Right forelimb (tissue), 1 donor: Measurements from ENCODE around the gene SLC38A10.

Experiments used
- DNase-seq: peaks from one replicate; pipeline ENCODE4 v3.0.0-alpha.2; 2018

SLC38A10 gene

DNA sequence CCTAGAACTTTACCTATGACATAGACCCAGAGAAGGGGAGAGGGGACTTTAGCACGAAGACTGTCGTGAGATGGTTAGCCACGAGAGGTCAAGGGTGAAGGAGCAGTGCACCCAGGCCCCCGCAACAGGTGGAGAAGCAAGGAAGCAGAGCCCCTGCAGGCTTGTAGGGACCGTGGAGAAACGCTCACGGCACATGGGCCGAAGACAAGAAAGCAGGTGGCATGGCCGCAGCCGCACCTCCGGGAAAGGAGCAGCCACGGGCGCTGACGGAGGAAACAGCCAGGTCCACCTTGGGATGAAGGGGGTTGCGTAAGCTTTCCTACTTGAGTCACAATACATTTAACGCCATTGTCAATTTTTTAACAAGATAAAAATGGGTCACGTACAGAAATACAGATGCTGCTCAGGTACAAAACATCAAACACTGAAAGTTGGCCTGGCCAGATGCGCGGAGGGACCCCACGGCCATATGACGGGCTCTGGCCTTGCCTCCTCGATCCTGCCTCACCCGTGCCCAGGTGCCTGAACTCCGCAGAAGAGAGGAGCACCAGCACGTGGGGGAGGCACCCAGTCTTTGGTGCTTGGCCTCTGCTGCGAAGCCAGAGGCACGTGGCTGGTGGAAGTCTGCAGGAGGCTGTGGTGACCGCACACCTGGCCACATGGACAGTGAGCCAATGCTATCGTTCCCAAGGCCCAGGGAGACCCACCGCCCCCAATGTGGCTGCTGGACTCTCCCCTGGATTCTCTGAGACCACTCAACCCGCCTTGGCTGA, 21.2 kb downstream of the SLC38A10 start:
- DNase-seq = no peak

GRCh38 chr17:81272616-81273015, 22.5 kb downstream of the SLC38A10 start:
- no peak for DNase-seq

- DNase-seq = no peak
Observed at GRCh38 chr17:81271226-81271625, 23.9 kb downstream of the SLC38A10 start.

DNA sequence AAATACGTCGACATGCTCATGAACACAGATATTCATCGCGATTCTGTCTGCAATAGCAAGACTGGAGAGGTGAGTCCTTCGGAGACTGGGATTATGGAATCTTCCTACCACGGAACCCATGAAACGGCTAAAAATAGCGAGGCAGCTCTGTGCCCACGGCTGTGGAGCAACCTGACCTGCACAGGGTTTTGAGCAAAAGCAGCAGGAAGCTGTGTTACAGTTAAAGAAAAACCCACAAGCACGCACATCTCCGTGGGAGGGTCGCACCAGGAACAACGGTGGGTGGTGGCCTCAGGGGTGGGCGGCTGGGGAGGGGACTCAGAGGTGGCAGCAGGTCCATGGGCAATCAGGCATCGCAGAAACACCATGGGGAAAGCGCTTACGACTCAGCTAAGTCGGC, 24.8 kb downstream of the SLC38A10 start:
- no peak for DNase-seq

DNA sequence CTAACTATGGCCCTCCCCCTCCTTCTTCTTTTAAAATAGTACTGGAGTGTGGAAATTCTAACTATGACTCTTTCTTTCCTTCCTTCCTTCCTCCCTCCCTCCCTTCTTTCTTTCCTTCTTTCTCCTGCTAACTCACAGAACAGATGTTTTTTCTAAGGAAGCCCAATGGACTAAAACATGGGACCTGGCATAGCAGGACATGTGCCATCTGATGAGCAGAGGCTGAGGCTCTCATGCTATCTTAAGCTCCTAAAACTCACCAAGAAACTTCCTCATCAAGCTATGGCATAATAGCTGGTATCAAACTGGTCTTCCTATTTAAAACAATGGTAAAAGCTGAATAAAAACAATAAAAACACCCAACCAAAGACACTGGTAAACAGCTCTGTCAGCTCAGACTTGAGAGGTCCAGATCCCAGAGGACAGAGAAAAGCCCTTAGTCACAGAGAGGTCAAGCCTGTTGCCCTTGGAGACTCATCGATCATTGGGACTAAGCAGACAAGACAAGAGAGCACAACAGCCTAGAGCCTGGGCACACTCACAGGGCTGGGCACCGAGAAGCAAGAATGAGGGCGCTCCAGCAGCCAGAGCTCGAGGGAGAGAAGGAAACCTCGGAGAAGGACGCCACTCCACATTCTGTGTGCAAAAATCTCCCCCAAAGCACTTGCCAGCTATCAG, 27.6 kb downstream of the SLC38A10 start:
- DNase-seq = no peak

DNA sequence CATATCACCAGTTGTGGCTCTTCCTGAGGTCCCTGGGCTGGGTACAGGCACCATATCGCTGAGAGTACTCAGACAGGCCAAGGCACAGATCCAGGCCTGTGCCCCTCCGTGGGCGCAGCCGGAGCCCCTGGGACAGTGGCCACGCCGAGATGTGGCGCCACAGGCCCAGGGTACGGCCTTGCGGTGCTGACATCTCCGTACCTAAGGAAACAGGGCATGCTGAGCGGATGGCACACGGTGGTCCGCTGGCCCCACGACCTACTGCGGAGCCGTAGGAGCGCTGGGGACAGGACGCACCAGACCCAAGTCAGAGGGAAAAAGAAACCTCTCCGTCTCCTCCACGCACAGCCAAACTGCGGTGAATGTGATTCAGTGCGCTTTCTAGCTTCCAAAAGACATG, 29.5 kb downstream of the SLC38A10 start:
- no peak for DNase-seq

DNA sequence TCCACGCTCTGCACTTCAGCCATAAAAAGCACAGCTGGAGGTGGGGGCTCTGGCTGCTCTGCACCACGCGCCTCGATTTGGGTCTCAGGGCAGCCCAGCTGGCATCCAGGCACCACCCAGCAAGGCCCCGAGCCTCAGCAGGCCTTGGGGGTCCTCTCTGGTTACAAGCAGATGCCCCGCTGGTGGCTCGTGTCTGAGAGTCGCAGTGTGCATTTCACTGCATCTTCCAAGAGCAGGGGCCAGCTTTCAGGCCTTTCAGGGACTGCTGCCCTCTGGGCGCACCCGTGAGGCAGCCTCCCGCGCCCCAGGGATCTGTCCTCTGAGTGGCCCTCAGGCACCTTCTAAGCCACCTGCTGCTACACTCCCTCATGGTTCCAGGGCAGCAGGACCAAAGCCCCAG, 30.5 kb downstream of the SLC38A10 start:
- no peak for DNase-seq

DNA sequence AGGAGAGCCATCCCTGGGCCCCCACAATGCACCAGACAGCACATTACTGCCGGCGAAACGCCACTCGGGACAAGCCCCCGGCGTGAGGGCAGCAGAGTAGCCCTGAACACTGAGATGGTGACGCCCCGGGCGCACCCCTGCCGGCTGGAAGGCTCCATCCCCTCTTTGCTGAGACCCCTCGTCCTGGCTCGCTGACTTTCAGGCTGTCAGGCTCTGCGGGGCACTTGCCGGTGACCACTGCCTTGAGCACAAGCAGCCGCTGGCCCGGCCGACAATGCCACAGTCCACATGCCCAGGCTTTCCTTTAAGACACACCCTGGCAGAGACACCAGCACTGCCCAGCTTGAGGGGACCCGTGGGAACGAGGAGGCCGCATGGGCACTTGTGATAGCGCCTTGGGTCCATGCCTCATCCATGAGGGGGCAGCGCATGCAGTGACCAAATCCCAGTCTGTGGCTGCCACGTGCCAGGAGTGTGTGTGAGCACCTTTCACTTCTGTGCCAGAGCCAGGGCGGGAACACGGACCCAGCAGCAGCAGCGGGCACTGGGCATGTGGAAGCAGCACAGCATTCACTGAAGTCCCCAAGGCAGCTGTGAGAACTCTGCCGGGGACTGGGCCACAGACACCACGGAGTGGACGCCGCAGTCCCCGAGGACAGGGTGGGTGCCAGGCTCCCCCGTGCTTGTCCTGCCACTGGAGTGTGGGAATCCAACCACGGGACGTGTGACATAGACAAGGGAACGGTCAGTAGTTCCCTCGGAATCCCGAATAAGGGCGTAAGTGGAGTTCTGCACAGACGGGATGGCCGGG, 31.5 kb downstream of the SLC38A10 start:
- no peak for DNase-seq

GRCh38 chr17:81261582-81262336, 33.3 kb downstream of the SLC38A10 start:
- DNase-seq = no peak

GRCh38 chr17:81261096-81261495, 34.0 kb downstream of the SLC38A10 start:
- DNase-seq = no peak

DNA sequence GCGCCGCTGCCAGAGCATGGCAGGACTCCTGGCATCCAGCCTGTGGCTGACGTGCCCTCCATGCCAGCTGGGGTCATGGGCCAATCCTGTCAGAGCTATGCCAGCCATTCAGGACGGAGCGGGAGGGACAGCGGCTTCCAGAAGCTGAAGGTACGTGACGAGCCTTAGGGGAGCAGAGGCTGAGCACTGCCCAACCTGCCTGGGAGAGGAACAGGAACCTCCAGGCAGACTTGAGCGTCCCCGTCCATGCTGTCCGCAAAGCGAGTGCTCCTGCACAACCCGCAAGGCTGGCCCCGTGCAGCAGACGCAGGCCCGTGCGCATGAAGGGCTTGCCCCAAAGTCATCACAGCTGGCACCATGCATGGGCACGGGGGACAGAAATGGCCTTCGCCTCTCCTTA, 34.5 kb downstream of the SLC38A10 start:
- no peak for DNase-seq

- DNase-seq = no peak
Observed at GRCh38 chr17:81260171-81260570, 34.9 kb downstream of the SLC38A10 start.

DNA sequence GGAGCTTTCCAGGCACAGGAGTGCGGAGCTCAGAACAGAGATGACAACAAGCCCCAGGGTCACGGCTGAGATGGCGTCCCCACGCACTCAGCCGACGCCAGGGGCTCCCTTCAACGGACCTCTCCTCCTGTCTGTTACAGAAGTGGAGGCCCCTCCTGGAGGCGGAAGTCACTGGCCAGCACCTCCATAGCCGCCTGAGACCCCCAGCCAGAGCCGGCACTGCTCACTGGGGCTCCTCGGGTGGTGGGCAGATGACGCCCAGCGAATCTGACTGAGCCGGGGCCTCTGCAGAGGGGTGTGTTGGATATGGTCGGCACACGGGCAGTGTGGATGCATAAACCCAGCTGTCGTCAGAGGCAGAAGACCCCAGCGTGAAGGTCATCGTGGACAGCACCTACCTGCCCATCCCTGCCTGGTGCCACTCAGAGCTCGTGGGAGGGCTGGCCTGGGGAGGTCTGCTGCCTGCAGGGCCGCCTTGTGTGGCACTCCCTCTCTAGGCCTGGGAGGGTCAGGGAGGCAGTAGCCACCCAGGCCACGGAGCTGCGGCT, 36.0 kb downstream of the SLC38A10 start:
- no peak for DNase-seq

- no peak for DNase-seq
Observed at GRCh38 chr17:81258292-81258691, 36.8 kb downstream of the SLC38A10 start.

GRCh38 chr17:81257533-81257932, 37.6 kb downstream of the SLC38A10 start:
- DNase-seq = no peak

GRCh38 chr17:81256616-81257015, 38.5 kb downstream of the SLC38A10 start:
- no peak for DNase-seq

DNA sequence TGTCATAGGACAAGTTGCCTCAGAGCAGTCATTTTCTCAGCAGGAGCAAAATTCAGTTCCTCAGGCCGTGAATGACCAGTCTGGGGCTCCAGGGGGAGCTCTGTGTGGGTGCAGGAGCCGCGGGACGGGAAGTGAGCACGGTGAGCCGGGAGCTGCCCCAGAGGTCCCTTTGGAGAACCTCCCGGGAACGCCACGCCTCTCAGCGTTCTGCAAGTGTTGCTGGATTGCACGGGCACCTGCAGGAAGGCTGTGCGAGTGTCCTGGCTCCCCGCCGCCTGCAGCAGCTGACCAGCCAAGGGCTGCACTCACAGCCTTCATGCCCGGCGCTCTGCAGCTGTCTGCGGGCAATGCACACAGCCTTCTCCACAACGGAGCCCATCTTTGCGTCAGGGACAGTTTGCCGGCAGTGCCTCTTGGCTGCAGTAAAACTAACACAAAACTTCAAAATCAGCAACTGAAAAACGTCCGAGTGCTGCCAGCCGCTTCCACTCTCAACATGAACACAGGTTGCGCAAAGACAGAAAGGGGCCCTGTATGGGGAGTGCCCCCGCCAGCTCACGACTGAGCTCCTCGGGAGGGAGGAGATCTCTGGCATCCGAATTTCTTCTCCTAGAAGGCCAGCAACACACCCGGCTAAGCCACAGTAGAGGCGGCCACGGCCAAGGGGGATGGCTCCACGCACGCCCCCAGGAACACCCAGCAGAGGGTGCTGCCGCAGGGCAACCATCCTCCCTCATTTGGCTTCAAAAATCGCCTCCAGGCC, 40.0 kb downstream of the SLC38A10 start:
- peak; percentile 77 for DNase-seq

DNA sequence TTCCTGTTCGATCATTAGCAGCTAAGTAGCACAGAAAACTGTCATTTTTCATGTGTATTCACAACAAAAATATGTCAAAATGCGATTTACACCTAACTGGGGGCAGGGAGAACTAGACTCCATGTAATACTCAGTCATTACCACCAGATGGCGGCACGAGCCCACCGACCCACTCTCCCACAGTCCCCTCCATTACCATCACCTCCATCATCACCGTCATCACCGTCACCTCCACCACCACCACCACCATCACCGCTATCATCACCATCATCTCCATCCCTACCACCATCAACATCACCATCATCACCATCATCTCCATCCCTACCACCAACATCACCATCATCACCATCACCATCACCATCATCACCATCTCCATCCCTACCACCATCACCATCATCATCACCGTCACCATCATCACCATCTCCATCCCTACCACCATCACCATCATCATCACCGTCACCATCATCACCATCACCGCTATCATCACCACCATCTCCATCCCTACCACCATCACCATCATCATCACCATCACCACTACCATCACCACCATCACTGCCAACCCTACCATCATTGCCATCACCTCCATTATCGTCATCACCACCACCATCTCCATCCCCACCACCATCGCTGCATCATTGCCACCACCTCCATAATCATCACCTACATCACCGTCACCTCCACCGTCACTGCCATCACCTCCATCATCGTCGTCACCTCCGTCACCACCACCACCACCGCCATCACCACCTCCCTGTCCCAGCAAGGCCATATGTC, 41.6 kb downstream of the SLC38A10 start:
- peak; percentile 77 for DNase-seq

DNA sequence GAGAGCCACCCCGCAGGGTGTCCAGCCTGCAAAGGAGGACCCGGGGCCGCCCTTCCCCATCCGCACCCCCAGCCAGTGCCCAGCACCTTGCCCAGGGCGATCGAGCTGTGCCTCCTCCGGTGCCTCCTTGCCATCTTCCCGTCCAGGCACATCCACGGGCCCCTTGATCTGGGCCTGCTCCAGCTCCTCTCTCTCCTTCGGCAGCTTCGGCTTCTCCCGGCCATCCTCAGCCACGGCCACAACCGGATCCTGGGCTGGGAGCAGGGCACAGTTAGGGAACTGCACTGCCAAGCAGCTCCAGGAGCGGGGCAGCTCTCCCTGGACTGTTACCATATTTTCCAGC, 42.1 kb downstream of the SLC38A10 start:
- DNase-seq = no peak

DNA sequence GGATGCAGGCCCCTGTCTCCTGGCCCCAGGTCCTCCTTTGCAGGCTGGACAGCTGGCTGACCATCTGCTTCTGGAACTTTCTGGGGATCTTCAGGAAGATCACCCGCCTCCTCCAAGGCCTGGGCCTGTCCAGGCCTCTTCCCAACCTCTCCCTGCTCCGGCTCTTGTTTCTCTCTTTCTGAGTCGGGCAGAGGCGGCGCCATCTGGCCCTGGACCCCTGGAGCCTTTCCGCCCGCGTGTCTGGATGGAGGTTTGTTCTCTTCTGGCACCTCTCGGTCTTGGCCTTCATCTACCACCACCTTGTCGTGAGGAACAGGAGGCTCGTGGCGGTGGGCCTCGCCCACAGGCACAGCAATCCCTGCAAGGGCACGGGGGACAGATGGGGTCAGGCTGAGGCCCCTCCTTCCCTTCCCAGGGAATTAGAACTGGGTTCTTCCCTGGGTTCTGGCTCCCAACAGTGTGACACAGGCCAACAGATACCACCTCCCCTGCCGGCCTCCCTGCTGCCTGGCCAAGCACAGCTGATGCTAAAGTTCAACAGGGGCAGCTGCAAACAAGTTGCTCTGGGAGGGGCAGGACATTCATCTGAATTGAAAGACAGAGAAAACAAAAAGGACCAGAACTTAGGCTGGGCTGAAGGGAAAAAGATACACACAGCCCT, 42.7 kb downstream of the SLC38A10 start:
- no peak for DNase-seq
